HEK293 (cell line): Measurements from ENCODE around the gene COIL.

Experiments used
- CTCF ChIA-PET: fragments of 350-600 bp; formaldehyde crosslinking; extraction: SDS; loops from one replicate; lab custom pipeline; 2021; ENCODE audit warnings: antibody characterized with exemption; lab: Yijun Ruan, JAX
- POLR2A ChIA-PET: fragments of 300-600 bp; formaldehyde crosslinking; extraction: SDS; loops from one replicate; lab custom pipeline; 2020; ENCODE audit warnings: antibody characterized with exemption, inconsistent platforms; lab: Yijun Ruan, JAX
- H3K27ac ChIP-seq: fragments of 200-500 bp; sonication (Bioruptor generic); 2 replicates; pipeline ENCODE4 v1.5.1; 2014; ENCODE audit warnings: low read depth, low read length, control low read depth, inconsistent platforms; ENCODE audit errors: extremely low read depth
- H3K36me3 ChIP-seq, 2 experiments: fragments of 200-500 bp in 1 of 2; sonication (Bioruptor generic) in 1 of 2; 1 replicate in 1 of 2; 2 replicates in 1 of 2; pipeline ENCODE4 v1.5.1; 2014 to 2017; ENCODE audit warnings: inconsistent platforms in 2 of 2, low read length in 2 of 2; ENCODE audit not compliant: control insufficient read depth in 2 of 2, insufficient read depth in 1 of 2
- H3K4me1 ChIP-seq: fragments of 200-500 bp; sonication (Bioruptor generic); 2 replicates; pipeline ENCODE4 v1.5.1; 2014; ENCODE audit warnings: mild to moderate bottlenecking, low read length, inconsistent platforms; ENCODE audit not compliant: control insufficient read depth, insufficient read depth
- H3K4me3 ChIP-seq: 2 replicates; pipeline ENCODE4 v1.5.1; 2011; ENCODE audit warnings: low read depth, mild to moderate bottlenecking, control low read depth, low read length, moderate library complexity
- H3K9me3 ChIP-seq: fragments of 200-500 bp; sonication (Bioruptor generic); 2 replicates; pipeline ENCODE4 v1.5.1; 2014; ENCODE audit warnings: low read depth, low read length, inconsistent platforms; ENCODE audit not compliant: control insufficient read depth, insufficient read depth
- GLI4 ChIP-seq: fragments of 450-650 bp; formaldehyde crosslinking; IDR thresholded peaks from 2 replicates; pipeline ENCODE4 v1.5.1; 2016; ENCODE audit warnings: missing biosample characterization, missing genetic modification characterization
- TRIM28 ChIP-seq: IDR thresholded peaks from 2 replicates; pipeline ENCODE4 v1.6.1; 2011; ENCODE audit warnings: low read length, control low read depth, borderline replicate concordance
- TSHZ1 ChIP-seq: fragments of 450-650 bp; formaldehyde crosslinking; IDR thresholded peaks from 2 replicates; pipeline ENCODE4 v1.5.1; 2016; ENCODE audit warnings: missing biosample characterization, missing genetic modification characterization, borderline replicate concordance
- ZBTB17 ChIP-seq: fragments of 450-650 bp; formaldehyde crosslinking; IDR thresholded peaks from 2 replicates; pipeline ENCODE4 v1.5.1; 2016; ENCODE audit warnings: missing biosample characterization, missing genetic modification characterization
- ZBTB21 ChIP-seq: fragments of 450-650 bp; formaldehyde crosslinking; IDR thresholded peaks from 2 replicates; pipeline ENCODE4 v1.5.1; 2017; ENCODE audit warnings: missing biosample characterization, missing genetic modification characterization
- ZBTB7A ChIP-seq: fragments of 450-650 bp; formaldehyde crosslinking; IDR thresholded peaks from 2 replicates; pipeline ENCODE4 v1.5.1; 2016; ENCODE audit warnings: low read depth, missing biosample characterization, missing genetic modification characterization
- ZNF132 ChIP-seq: fragments of 450-650 bp; formaldehyde crosslinking; IDR thresholded peaks from 2 replicates; pipeline ENCODE4 v1.5.1; 2017; ENCODE audit warnings: missing biosample characterization, missing genetic modification characterization, borderline replicate concordance
- ZNF133 ChIP-seq: fragments of 450-650 bp; formaldehyde crosslinking; IDR thresholded peaks from 2 replicates; pipeline ENCODE4 v1.5.1; 2016; ENCODE audit warnings: missing biosample characterization, missing genetic modification characterization
- ZNF169 ChIP-seq: fragments of 450-650 bp; formaldehyde crosslinking; IDR thresholded peaks from 2 replicates; pipeline ENCODE4 v1.5.1; 2016; ENCODE audit warnings: missing biosample characterization, missing genetic modification characterization
- ZNF266 ChIP-seq: fragments of 450-650 bp; formaldehyde crosslinking; IDR thresholded peaks from 2 replicates; pipeline ENCODE4 v1.5.1; 2016; ENCODE audit warnings: missing biosample characterization, missing genetic modification characterization, low read depth
- ZNF274 ChIP-seq, 2 experiments: fragments of 200-500 bp in 1 of 2; fragments of 450-650 bp in 1 of 2; sonication (Bioruptor generic) in 1 of 2; formaldehyde crosslinking in 1 of 2; IDR thresholded peaks; 2 replicates each; pipeline versions ENCODE4 v1.5.1 to v1.6.1; 2014 to 2016; ENCODE audit warnings: borderline replicate concordance in 1 of 2, inconsistent platforms in 1 of 2, low read length in 1 of 2, missing biosample characterization in 1 of 2, missing genetic modification characterization in 1 of 2
- ZNF302 ChIP-seq: fragments of 450-650 bp; formaldehyde crosslinking; IDR thresholded peaks from 2 replicates; pipeline ENCODE4 v1.5.1; 2016; ENCODE audit warnings: missing biosample characterization, missing genetic modification characterization, low read depth
- ZNF366 ChIP-seq: fragments of 450-650 bp; formaldehyde crosslinking; conservative IDR thresholded peaks from 2 replicates; pipeline ENCODE4 v1.5.1; 2016; ENCODE audit warnings: missing biosample characterization, missing genetic modification characterization
- ZNF510 ChIP-seq: fragments of 450-650 bp; formaldehyde crosslinking; IDR thresholded peaks from 2 replicates; pipeline ENCODE4 v1.5.1; 2018; ENCODE audit warnings: mild to moderate bottlenecking, missing genetic modification characterization, missing biosample characterization; ENCODE audit not compliant: insufficient replicate concordance
- ZNF530 ChIP-seq: fragments of 450-650 bp; formaldehyde crosslinking; IDR thresholded peaks from 2 replicates; pipeline ENCODE4 v1.5.1; 2016; ENCODE audit warnings: low read depth, missing biosample characterization, missing genetic modification characterization
- ZNF596 ChIP-seq: fragments of 450-650 bp; IDR thresholded peaks from 2 replicates; pipeline ENCODE4 v1.5.0; 2018; ENCODE audit warnings: missing biosample characterization, mild to moderate bottlenecking, missing genetic modification characterization, moderate library complexity
- ZNF623 ChIP-seq: fragments of 450-650 bp; formaldehyde crosslinking; IDR thresholded peaks from 2 replicates; pipeline ENCODE4 v1.5.1; 2016; ENCODE audit warnings: missing biosample characterization, missing genetic modification characterization
- ZNF639 ChIP-seq: fragments of 450-650 bp; formaldehyde crosslinking; IDR thresholded peaks from 2 replicates; pipeline ENCODE4 v1.5.1; 2016; ENCODE audit warnings: missing biosample characterization, missing genetic modification characterization
- ZNF777 ChIP-seq: fragments of 450-650 bp; formaldehyde crosslinking; IDR thresholded peaks from 2 replicates; pipeline ENCODE4 v1.5.1; 2017; ENCODE audit warnings: missing biosample characterization, missing genetic modification characterization, borderline replicate concordance
- ZSCAN16 ChIP-seq: fragments of 450-650 bp; formaldehyde crosslinking; IDR thresholded peaks from 2 replicates; pipeline ENCODE4 v1.5.1; 2016; ENCODE audit warnings: missing biosample characterization, missing genetic modification characterization
- ZSCAN4 ChIP-seq: fragments of 450-650 bp; formaldehyde crosslinking; IDR thresholded peaks from 2 replicates; pipeline ENCODE4 v1.5.1; 2017; ENCODE audit warnings: missing biosample characterization, missing genetic modification characterization
- TF ChIP-seq, protein P1 (sequence below): fragments of 450-650 bp; formaldehyde crosslinking; IDR thresholded peaks from 2 replicates; pipeline ENCODE4 v1.5.1; 2016; ENCODE audit warnings: missing biosample characterization, missing genetic modification characterization
- TF ChIP-seq, protein P2 (sequence below): fragments of 450-650 bp; formaldehyde crosslinking; IDR thresholded peaks from 2 replicates; pipeline ENCODE4 v1.5.0; 2017; ENCODE audit warnings: missing biosample characterization, missing genetic modification characterization, borderline replicate concordance

Gene COIL

DNA sequence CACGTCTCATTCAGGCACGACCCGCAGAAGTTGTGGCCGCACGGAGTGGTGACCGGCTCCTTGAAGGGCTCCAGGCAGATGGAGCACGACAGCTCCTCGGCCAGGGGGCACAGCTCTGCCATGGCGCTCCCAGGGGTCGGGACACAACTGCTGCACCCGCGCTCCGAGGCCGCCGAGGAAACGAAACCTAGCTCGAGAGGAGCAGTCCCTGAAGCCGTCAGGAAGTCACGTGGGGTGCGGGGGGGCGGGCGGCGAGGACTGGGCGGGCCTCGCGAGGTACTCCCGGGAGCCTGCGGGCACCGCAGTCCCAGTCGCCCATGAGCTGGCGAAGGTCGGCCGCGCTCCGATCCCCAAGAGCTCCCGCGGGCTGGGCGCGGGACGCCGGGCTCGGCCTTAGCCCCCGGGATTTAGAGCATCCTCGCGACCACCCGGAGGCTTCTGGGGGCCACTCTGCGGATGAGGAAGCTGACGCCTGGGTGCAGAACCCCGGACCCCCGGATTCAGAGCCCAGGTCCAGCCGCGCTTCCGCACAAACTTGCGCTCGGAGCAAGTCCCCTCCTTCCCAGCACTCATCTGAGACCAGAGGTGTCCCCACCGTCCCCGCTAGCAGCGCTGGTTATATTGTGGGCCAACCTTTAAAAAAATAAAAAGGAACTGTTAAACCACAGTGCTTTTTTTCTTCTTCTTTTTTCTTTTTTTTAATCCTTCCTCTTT is 46.8 kb downstream of the COIL start, which contains the start of gene TRIM25 (continued):
- TF ChIP-seq TSHZ1 (tag by site-specific recombination) (no peak; the same call in 1 of the 2 replicates), ZBTB21 (tag by site-specific recombination) (no peak)

- ChIA-PET CTCF (interaction anchor here (0.6 to 0.9 kb wide), 2 partner anchors 18 to 26 kb away, joined by 3 read pairs; no protein-coding TSS in a partner anchor), POLR2A (interaction anchor here (0.6 to 1.9 kb wide), 38 partner anchors 9 to 834 kb away, joined by 3 to 13 read pairs (median 4); partner anchors contain the start of genes NOG and SCPEP1)
- Histone ChIP-seq H3K9me3 (no peaks in the 10 kb centered on the region), H3K4me1 (peaks cover 4% of the 10 kb centered on the region), H3K4me3 (peak overlapping the region; percentile 92), H3K27ac (peak overlapping the region; percentile 75), H3K36me3 (peaks cover 0 to 24% of the 10 kb centered on the region in 2 experiments; a peak in 2 of 3 replicates)
- TF ChIP-seq, protein P1, sequence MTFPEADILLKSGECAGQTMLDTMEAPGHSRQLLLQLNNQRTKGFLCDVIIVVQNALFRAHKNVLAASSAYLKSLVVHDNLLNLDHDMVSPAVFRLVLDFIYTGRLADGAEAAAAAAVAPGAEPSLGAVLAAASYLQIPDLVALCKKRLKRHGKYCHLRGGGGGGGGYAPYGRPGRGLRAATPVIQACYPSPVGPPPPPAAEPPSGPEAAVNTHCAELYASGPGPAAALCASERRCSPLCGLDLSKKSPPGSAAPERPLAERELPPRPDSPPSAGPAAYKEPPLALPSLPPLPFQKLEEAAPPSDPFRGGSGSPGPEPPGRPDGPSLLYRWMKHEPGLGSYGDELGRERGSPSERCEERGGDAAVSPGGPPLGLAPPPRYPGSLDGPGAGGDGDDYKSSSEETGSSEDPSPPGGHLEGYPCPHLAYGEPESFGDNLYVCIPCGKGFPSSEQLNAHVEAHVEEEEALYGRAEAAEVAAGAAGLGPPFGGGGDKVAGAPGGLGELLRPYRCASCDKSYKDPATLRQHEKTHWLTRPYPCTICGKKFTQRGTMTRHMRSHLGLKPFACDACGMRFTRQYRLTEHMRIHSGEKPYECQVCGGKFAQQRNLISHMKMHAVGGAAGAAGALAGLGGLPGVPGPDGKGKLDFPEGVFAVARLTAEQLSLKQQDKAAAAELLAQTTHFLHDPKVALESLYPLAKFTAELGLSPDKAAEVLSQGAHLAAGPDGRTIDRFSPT (tag by site-specific recombination): no peak
- TF ChIP-seq ZNF777 (tag by site-specific recombination) (peak; percentile 86), ZNF366 (tag by site-specific recombination) (no peak), ZNF169 (no peak), ZSCAN4 (tag by site-specific recombination) (peak; percentile 12; the same call in 1 of the 2 replicates), ZNF274 (IDR thresholded peaks at IDR 0.05; ENCODE audit: low read length) (no peak), ZNF274 (tag by site-specific recombination; IDR thresholded peaks at IDR 0.05; ENCODE audit: borderline replicate concordance) (no peak), ZNF132 (tag by site-specific recombination) (no peak), ZBTB17 (tag by site-specific recombination) (no peak), TRIM28 (no peak), ZNF133 (tag by site-specific recombination) (no peak; the same call in 1 of the 2 replicates), ZNF639 (tag by site-specific recombination) (no peak), ZNF623 (tag by site-specific recombination) (no peak), ZNF530 (tag by site-specific recombination) (no peak), ZNF302 (no peak), ZNF266 (tag by site-specific recombination) (no peak), GLI4 (tag by site-specific recombination) (0 out of 2 replicates have a peak, but pooled peaks have one; percentile 16), ZNF510 (tag by site-specific recombination) (no peak), ZNF596 (tag by site-specific recombination) (no peak), ZBTB7A (tag by site-specific recombination) (no peak), ZSCAN16 (tag by site-specific recombination) (no peak)
- TF ChIP-seq, protein P2, sequence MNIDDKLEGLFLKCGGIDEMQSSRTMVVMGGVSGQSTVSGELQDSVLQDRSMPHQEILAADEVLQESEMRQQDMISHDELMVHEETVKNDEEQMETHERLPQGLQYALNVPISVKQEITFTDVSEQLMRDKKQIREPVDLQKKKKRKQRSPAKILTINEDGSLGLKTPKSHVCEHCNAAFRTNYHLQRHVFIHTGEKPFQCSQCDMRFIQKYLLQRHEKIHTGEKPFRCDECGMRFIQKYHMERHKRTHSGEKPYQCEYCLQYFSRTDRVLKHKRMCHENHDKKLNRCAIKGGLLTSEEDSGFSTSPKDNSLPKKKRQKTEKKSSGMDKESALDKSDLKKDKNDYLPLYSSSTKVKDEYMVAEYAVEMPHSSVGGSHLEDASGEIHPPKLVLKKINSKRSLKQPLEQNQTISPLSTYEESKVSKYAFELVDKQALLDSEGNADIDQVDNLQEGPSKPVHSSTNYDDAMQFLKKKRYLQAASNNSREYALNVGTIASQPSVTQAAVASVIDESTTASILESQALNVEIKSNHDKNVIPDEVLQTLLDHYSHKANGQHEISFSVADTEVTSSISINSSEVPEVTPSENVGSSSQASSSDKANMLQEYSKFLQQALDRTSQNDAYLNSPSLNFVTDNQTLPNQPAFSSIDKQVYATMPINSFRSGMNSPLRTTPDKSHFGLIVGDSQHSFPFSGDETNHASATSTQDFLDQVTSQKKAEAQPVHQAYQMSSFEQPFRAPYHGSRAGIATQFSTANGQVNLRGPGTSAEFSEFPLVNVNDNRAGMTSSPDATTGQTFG (tag by site-specific recombination): no peak
Observed at GRCh38 chr17:56913353-56913866, 47.4 kb downstream of the COIL start.
